ENCODE measurements around the gene ELMO1. TPM values are rescaled to one million over a fixed set of nuclear protein-coding genes. Genes with fewer than 3 reads are reported as not detected.

The ELMO1 gene
- total RNA-seq, 1 experiment from 2014 or later: 1.1 TPM

GRCh38 chr7:36923943-36924436 lies 524.7 kb downstream of the ELMO1 start (continued):
- TF ChIP-seq REST (IDR thresholded peaks at IDR 0.05; ENCODE audit: low read depth): no peak
- no peak for TF ChIP-seq FOSL1 (IDR thresholded peaks at IDR 0.05; ENCODE audit: low read depth)

GRCh38 chr7:36923185-36923584 lies 525.5 kb downstream of the ELMO1 start:
- ChIA-PET POLR2A (no interaction called here), CTCF (no interaction called here), RAD21 (ENCODE audit: low non-redundant PET in 1 of 2, low total read pairs in 2 of 2, uncharacterized antibody in 2 of 2, unreplicated experiment in 2 of 2) (no interaction called here)
- intact Hi-C loops (cut with micrococcal nuclease): no loop called here
- Histone ChIP-seq H3K36me3 (ENCODE audit: control insufficient read depth in 1 of 2, insufficient read depth in 2 of 2, low read length in 2 of 2) (no peaks in the 10 kb centered on the region), H3K27ac (ENCODE audit: low read depth, low read length) (no peak overlapping the region), H2AFZ (ENCODE audit: low read depth, low read length, poor library complexity, severe bottlenecking) (no peak overlapping the region), H4K20me1 (ENCODE audit: insufficient read depth) (no peaks in the 10 kb centered on the region), H3K9me2 (ENCODE audit: insufficient read depth) (no peaks in the 10 kb centered on the region), H3K4me3 (replicated peaks in 1 of 2; ENCODE audit: low read depth in 1 of 2, low read length in 2 of 2) (no peak overlapping the region), H3K79me2 (ENCODE audit: insufficient read depth, low read length) (no peaks in the 10 kb centered on the region), H3K9me3 (ENCODE audit: control insufficient read depth in 1 of 2, insufficient read depth in 1 of 2, low read depth in 1 of 2, low read length in 2 of 2) (no peaks in the 10 kb centered on the region), H3K4me2 (ENCODE audit: low read length) (no peak overlapping the region), H3K27me3 (ENCODE audit: insufficient read depth, low read length) (no peaks in the 10 kb centered on the region), H3K4me1 (ENCODE audit: control insufficient read depth in 1 of 2, insufficient read depth in 2 of 2, low read length in 2 of 2) (no peaks in the 10 kb centered on the region), H3K9ac (ENCODE audit: low read length) (no peak overlapping the region)
- no peak for DNase-seq (ENCODE audit: low read depth, low spot score)
- no TSS peak for BruUV-seq (replicated peaks)
- ATAC-seq: no peak
- no peak for TF ChIP-seq JUND (IDR thresholded peaks at IDR 0.05)
- TF ChIP-seq EGR1 (IDR thresholded peaks at IDR 0.05; ENCODE audit: low read depth): no peak
- no peak for TF ChIP-seq EZH2 (IDR thresholded peaks at IDR 0.05)
- no peak for TF ChIP-seq POLR2AphosphoS5 (IDR thresholded peaks at IDR 0.05; ENCODE audit: low read depth, low read length)
- no peak for TF ChIP-seq TCF7L2 (IDR thresholded peaks at IDR 0.05; ENCODE audit: borderline replicate concordance, extremely low read depth, insufficient read depth, insufficient read length)
- no peak for TF ChIP-seq REST (IDR thresholded peaks at IDR 0.05; ENCODE audit: low read depth)
- no peak for TF ChIP-seq CEBPB (IDR thresholded peaks at IDR 0.05; ENCODE audit: low read depth)
- no peak for TF ChIP-seq SRF (IDR thresholded peaks at IDR 0.05; ENCODE audit: low read depth)
- TF ChIP-seq CTCF (IDR thresholded peaks at IDR 0.05 in 2 of 3, conservative IDR thresholded peaks at IDR 0.05 in 1 of 3; ENCODE audit: borderline replicate concordance in 1 of 3, insufficient read depth in 1 of 3, low read depth in 2 of 3, low read length in 2 of 3): no peak
- TF ChIP-seq ZBTB33 (IDR thresholded peaks at IDR 0.05; ENCODE audit: extremely low read depth, insufficient replicate concordance, low read length): no peak
- no peak for TF ChIP-seq EZH2phosphoT487 (IDR thresholded peaks at IDR 0.05; ENCODE audit: borderline replicate concordance)
- no peak for TF ChIP-seq ZFX (IDR thresholded peaks at IDR 0.05)
- no peak for TF ChIP-seq FOSL1 (IDR thresholded peaks at IDR 0.05; ENCODE audit: low read depth)
- no peak for TF ChIP-seq CBX3 (IDR thresholded peaks at IDR 0.05; ENCODE audit: low read depth)
